Neuronal stem cell (in vitro differentiated cells): ENCODE measurements around the gene ABCF1.

Experiments
- DNase-seq: peaks from one replicate; pipeline ENCODE4 v3.0.0-alpha.2; 2013; ENCODE audit warnings: low spot score
- H2AFZ ChIP-seq: one replicate; pipeline ENCODE4 v1.6.1; 2013; ENCODE audit warnings: mild to moderate bottlenecking, low read length, inconsistent platforms
- H2AK5ac ChIP-seq: 2 replicates; pipeline ENCODE4 v1.6.1; 2013; ENCODE audit warnings: low read depth, mild to moderate bottlenecking, inconsistent platforms, low read length, moderate library complexity, mixed read lengths
- H2BK120ac ChIP-seq: 2 replicates; pipeline ENCODE4 v1.6.1; 2013; ENCODE audit warnings: low read depth, mild to moderate bottlenecking, inconsistent platforms, low read length, moderate library complexity, mixed read lengths
- H2BK12ac ChIP-seq: one replicate; pipeline ENCODE4 v1.6.1; 2013; ENCODE audit warnings: low read length, inconsistent platforms
- H2BK15ac ChIP-seq: 2 replicates; pipeline ENCODE4 v1.6.1; 2013; ENCODE audit warnings: mild to moderate bottlenecking, low read length, inconsistent platforms, mixed read lengths
- H2BK5ac ChIP-seq: one replicate; pipeline ENCODE4 v1.6.1; 2013; ENCODE audit warnings: inconsistent platforms, mild to moderate bottlenecking, low read length, moderate library complexity
- H3K14ac ChIP-seq: one replicate; pipeline ENCODE4 v1.6.1; 2013; ENCODE audit warnings: low read length, inconsistent platforms
- H3K18ac ChIP-seq: 2 replicates; pipeline ENCODE4 v1.6.1; 2013; ENCODE audit warnings: low read length, inconsistent platforms
- H3K23ac ChIP-seq: 2 replicates; pipeline ENCODE4 v1.6.1; 2013; ENCODE audit warnings: low read depth, mild to moderate bottlenecking, mixed read lengths, low read length, inconsistent platforms; ENCODE audit not compliant: poor library complexity
- H3K27ac ChIP-seq: replicated peaks from 3 replicates; pipeline ENCODE4 v1.5.1; 2013; ENCODE audit warnings: low read length, inconsistent platforms
- H3K27me3 ChIP-seq, 3 experiments: 2 replicates each; pipeline ENCODE4 v1.6.1; 2013; ENCODE audit warnings: low read length in 3 of 3, mild to moderate bottlenecking in 2 of 3, inconsistent platforms in 1 of 3, low read depth in 1 of 3, mixed read lengths in 1 of 3, moderate library complexity in 1 of 3; ENCODE audit not compliant: control insufficient read depth in 3 of 3, insufficient read depth in 3 of 3
- H3K36me3 ChIP-seq, 2 donors: replicated peaks in 1 of 2; 2 replicates each; pipeline ENCODE4 v1.6.1; 2013; ENCODE audit warnings: low read length in 2 of 2; ENCODE audit not compliant: control insufficient read depth in 2 of 2, insufficient read depth in 2 of 2
- H3K4ac ChIP-seq: 2 replicates; pipeline ENCODE4 v1.6.1; 2013; ENCODE audit warnings: inconsistent platforms, mild to moderate bottlenecking, low read length, moderate library complexity
- H3K4me1 ChIP-seq, 2 donors: 1 replicate in 1 of 2; 2 replicates in 1 of 2; pipeline ENCODE4 v1.6.1; 2013; ENCODE audit warnings: low read length in 2 of 2, low read depth in 1 of 2; ENCODE audit not compliant: control insufficient read depth in 2 of 2, insufficient read depth in 1 of 2
- H3K4me2 ChIP-seq: one replicate; pipeline ENCODE4 v1.6.1; 2013; ENCODE audit warnings: mild to moderate bottlenecking, low read length, inconsistent platforms; ENCODE audit not compliant: insufficient read depth, poor library complexity, severe bottlenecking
- H3K4me3 ChIP-seq, 2 donors: 2 replicates each; pipeline ENCODE4 v1.5.1; 2013; ENCODE audit warnings: low read length in 2 of 2, mild to moderate bottlenecking in 2 of 2, inconsistent platforms in 1 of 2, moderate library complexity in 1 of 2
- H3K79me1 ChIP-seq: one replicate; pipeline ENCODE4 v1.6.1; 2013; ENCODE audit warnings: low read depth, mild to moderate bottlenecking, inconsistent platforms, low read length, moderate library complexity
- H3K9ac ChIP-seq: one replicate; pipeline ENCODE4 v1.6.1; 2013; ENCODE audit warnings: mild to moderate bottlenecking, low read depth, low read length, inconsistent platforms; ENCODE audit not compliant: poor library complexity
- H3K9me3 ChIP-seq, 2 donors: replicated peaks in 1 of 2; 2 replicates each; pipeline versions ENCODE3 to v1.6.1; 2013; ENCODE audit warnings: low read length in 2 of 2, mild to moderate bottlenecking in 2 of 2, inconsistent platforms in 1 of 2, low read depth in 1 of 2, mixed read lengths in 1 of 2, moderate library complexity in 1 of 2; ENCODE audit not compliant: control insufficient read depth in 2 of 2, insufficient read depth in 1 of 2
- H4K8ac ChIP-seq: one replicate; pipeline ENCODE4 v1.6.1; 2013; ENCODE audit warnings: low read depth, mild to moderate bottlenecking, inconsistent platforms, low read length, moderate library complexity
- H4K91ac ChIP-seq: one replicate; pipeline ENCODE4 v1.6.1; 2013; ENCODE audit warnings: low read length, low read depth, mild to moderate bottlenecking, inconsistent platforms; ENCODE audit not compliant: poor library complexity
- WGBS, 2 donors: extraction: QIAGEN DNeasy Blood & Tissue Kit; methylation state at CpG; one replicate each; pipeline ENCODE4 v1.1.7; 2013; ENCODE audit warnings: missing lambda C conversion rate in 2 of 2, mixed read lengths in 1 of 2; ENCODE audit not compliant: insufficient read length in 2 of 2, insufficient replicate concordance in 1 of 2; ENCODE audit errors: extremely low coverage in 2 of 2; 5-methylcytosine and 5-hydroxymethylcytosine counted together

Gene ABCF1

GRCh38 chr6:30530014-30530413, 41.2 kb upstream of the ABCF1 start:
- no peak overlapping the region for H4K91ac ChIP-seq
- DNase-seq, result no peak
- H2BK5ac ChIP-seq, result no peak overlapping the region
- no peaks in the 10 kb centered on the region for H3K79me1 ChIP-seq
- H3K27ac ChIP-seq, result no peak overlapping the region
- no peaks in the 10 kb centered on the region for H3K4me1 ChIP-seq
- no peak overlapping the region for H2BK120ac ChIP-seq
- no peak overlapping the region for H2BK15ac ChIP-seq
- no peak overlapping the region for H3K4me2 ChIP-seq
- no peak overlapping the region for H3K18ac ChIP-seq
- H3K4me3 ChIP-seq, result peak overlapping the region in 1 of 2 donors; percentile 42
- H2BK12ac ChIP-seq, result no peak overlapping the region
- no peak overlapping the region for H3K14ac ChIP-seq
- no peak overlapping the region for H3K9ac ChIP-seq
- H3K9me3 ChIP-seq, result no peaks in the 10 kb centered on the region
- no peaks in the 10 kb centered on the region for H3K27me3 ChIP-seq
- no peaks in the 10 kb centered on the region for H3K36me3 ChIP-seq
- H4K8ac ChIP-seq, result no peak overlapping the region
- no peak overlapping the region for H3K23ac ChIP-seq
- no peak overlapping the region for H3K4ac ChIP-seq
- no peak overlapping the region for H2AK5ac ChIP-seq
- no peak overlapping the region for H2AFZ ChIP-seq
- WGBS, 2 donors, result no CpG with 5 or more reads among the region's 2 CpGs

GRCh38 chr6:30533460-30534294, 37.6 kb upstream of the ABCF1 start:
- Histone ChIP-seq H2BK120ac (no peak overlapping the region), H3K36me3 (no peaks in the 10 kb centered on the region), H3K14ac (no peak overlapping the region), H2BK15ac (no peak overlapping the region), H3K4ac (no peak overlapping the region), H3K27ac (no peak overlapping the region), H3K18ac (no peak overlapping the region), H2AK5ac (no peak overlapping the region), H3K79me1 (no peaks in the 10 kb centered on the region), H2BK5ac (no peak overlapping the region), H3K23ac (no peak overlapping the region), H3K4me1 (no peaks in the 10 kb centered on the region), H3K9ac (no peak overlapping the region), H3K4me2 (no peak overlapping the region), H4K91ac (no peak overlapping the region), H3K27me3 (no peaks in the 10 kb centered on the region), H3K9me3 (no peaks in the 10 kb centered on the region), H2BK12ac (no peak overlapping the region), H3K4me3 (no peak overlapping the region), H4K8ac (no peak overlapping the region), H2AFZ (no peak overlapping the region)
- DNase-seq, result no peak
- WGBS, 2 donors, result no CpG with 5 or more reads among the region's 15 CpGs

GRCh38 chr6:30537931-30538330, 33.3 kb upstream of the ABCF1 start:
- Histone ChIP-seq H3K27ac (no peak overlapping the region), H3K18ac (no peak overlapping the region), H3K9ac (no peak overlapping the region), H2BK12ac (no peak overlapping the region), H3K23ac (no peak overlapping the region), H3K36me3 (no peaks in the 10 kb centered on the region), H4K8ac (no peak overlapping the region), H4K91ac (no peak overlapping the region), H3K4me1 (no peaks in the 10 kb centered on the region), H2AFZ (no peak overlapping the region), H3K4me2 (no peak overlapping the region), H3K4me3 (no peak overlapping the region), H2AK5ac (no peak overlapping the region), H3K9me3 (no peaks in the 10 kb centered on the region), H2BK15ac (no peak overlapping the region), H3K14ac (no peak overlapping the region), H3K27me3 (no peaks in the 10 kb centered on the region), H3K79me1 (no peaks in the 10 kb centered on the region), H2BK5ac (no peak overlapping the region), H2BK120ac (no peak overlapping the region), H3K4ac (no peak overlapping the region)
- WGBS, 2 donors, result no CpG with 5 or more reads among the region's 3 CpGs
- no peak for DNase-seq

- Histone ChIP-seq H2AK5ac (no peak overlapping the region), H3K14ac (no peak overlapping the region), H3K4ac (no peak overlapping the region), H3K36me3 (peaks cover 2 to 18% of the 10 kb centered on the region in 2 donors), H2BK120ac (no peak overlapping the region), H3K27me3 (no peaks in the 10 kb centered on the region), H3K23ac (no peak overlapping the region), H2BK15ac (no peak overlapping the region), H3K4me2 (peak overlapping the region; percentile 41), H2AFZ (peak overlapping the region; percentile 82), H3K4me1 (no peaks in the 10 kb centered on the region), H3K9me3 (no peaks in the 10 kb centered on the region), H2BK12ac (no peak overlapping the region), H2BK5ac (no peak overlapping the region), H3K18ac (no peak overlapping the region), H3K9ac (no peak overlapping the region), H3K4me3 (peak overlapping the region; percentile 29 to 47), H3K79me1 (no peaks in the 10 kb centered on the region), H3K27ac (no peak overlapping the region), H4K91ac (no peak overlapping the region), H4K8ac (no peak overlapping the region)
- WGBS, 2 donors, result no CpG with 5 or more reads among the region's 23 CpGs
- peak; percentile 84 for DNase-seq
Measured at GRCh38 chr6:30541515-30542403, 29.5 kb upstream of the ABCF1 start.
